Naive thymus-derived CD4-positive, alpha-beta T cell (primary cell): ENCODE measurements around the gene ZFAND3. TPM values are rescaled to one million over a fixed set of nuclear protein-coding genes. Genes with fewer than 3 reads are reported as not detected.
A peak's percentile ranks its signal among the peaks of the same experiment; 100 is the strongest.

Experiments used
- ATAC-seq: fragments of 150-1000 bp; cut with Tn5 transposase; 2 replicates; pipeline ENCODE4 v1.10.0; 2021; ENCODE audit warnings: mild to moderate bottlenecking, moderate library complexity
- CTCF ChIA-PET: fragments of 350-600 bp; sonication (Branson Sonifier 250); formaldehyde crosslinking; loops from one replicate; lab custom pipeline; 2021; ENCODE audit warnings: antibody characterized with exemption; lab: Charles Lee
- POLR2A ChIA-PET: fragments of 350-600 bp; sonication (Branson Sonifier 250); formaldehyde crosslinking; loops from one replicate; lab custom pipeline; 2021; ENCODE audit warnings: antibody characterized with exemption, inconsistent platforms; lab: Charles Lee
- DNase-seq, 9 donors: peaks; one replicate each; pipeline versions ENCODE4 v3.0.0 to v3.0.0-alpha.2; 2020 to 2022; ENCODE audit warnings: mixed read lengths in 1 of 9
- H3K27ac ChIP-seq: one replicate; pipeline ENCODE4 v1.7.0; 2013; ENCODE audit warnings: mild to moderate bottlenecking, low read depth, low read length, moderate library complexity
- H3K27me3 ChIP-seq, 2 donors: one replicate each; pipeline ENCODE4 v1.7.0; 2013; ENCODE audit warnings: low read length in 2 of 2, mild to moderate bottlenecking in 2 of 2, moderate library complexity in 2 of 2; ENCODE audit not compliant: control insufficient read depth in 2 of 2, insufficient read depth in 2 of 2
- H3K36me3 ChIP-seq, 3 experiments: 1 replicate in 2 of 3; 2 replicates in 1 of 3; pipeline ENCODE4 v1.7.0; 2013; ENCODE audit warnings: low read length in 3 of 3, mild to moderate bottlenecking in 3 of 3, moderate library complexity in 1 of 3; ENCODE audit not compliant: insufficient read depth in 3 of 3, control insufficient read depth in 2 of 3
- H3K4me1 ChIP-seq, 2 donors: one replicate each; pipeline ENCODE4 v1.7.0; 2013; ENCODE audit warnings: low read length in 2 of 2, mild to moderate bottlenecking in 2 of 2, moderate library complexity in 1 of 2; ENCODE audit not compliant: control insufficient read depth in 2 of 2, insufficient read depth in 2 of 2
- H3K4me3 ChIP-seq: 2 replicates; pipeline ENCODE4 v1.7.0; 2013; ENCODE audit warnings: mild to moderate bottlenecking, low read length
- H3K9me3 ChIP-seq, 3 experiments: 1 replicate in 2 of 3; 2 replicates in 1 of 3; pipeline ENCODE4 v1.7.0; 2013; ENCODE audit warnings: low read length in 3 of 3; ENCODE audit not compliant: control insufficient read depth in 2 of 3
- H3K27ac Mint-ChIP-seq, 9 donors: one replicate each; pipeline ENCODE4 v1.8.0; 2020 to 2022; ENCODE audit warnings: mixed read lengths in 9 of 9, mild to moderate bottlenecking in 8 of 9, moderate library complexity in 5 of 9, inconsistent platforms in 2 of 9
- H3K27me3 Mint-ChIP-seq, 5 donors: one replicate each; pipeline ENCODE4 v1.8.0; 2021 to 2022; ENCODE audit warnings: mixed read lengths in 5 of 5, mild to moderate bottlenecking in 1 of 5
- H3K36me3 Mint-ChIP-seq, 5 donors: one replicate each; pipeline ENCODE4 v1.8.0; 2020 to 2022; ENCODE audit warnings: mixed read lengths in 5 of 5, mild to moderate bottlenecking in 3 of 5, inconsistent platforms in 1 of 5
- H3K4me1 Mint-ChIP-seq, 7 donors: one replicate each; pipeline ENCODE4 v1.8.0; 2020 to 2022; ENCODE audit warnings: mixed read lengths in 7 of 7, mild to moderate bottlenecking in 3 of 7, inconsistent platforms in 1 of 7
- H3K4me3 Mint-ChIP-seq, 10 donors: one replicate each; pipeline ENCODE4 v1.8.0; 2020 to 2022; ENCODE audit warnings: mild to moderate bottlenecking in 10 of 10, mixed read lengths in 10 of 10, moderate library complexity in 6 of 10, inconsistent platforms in 2 of 10
- H3K9me3 Mint-ChIP-seq, 11 donors: one replicate each; pipeline ENCODE4 v1.8.0; 2020 to 2022; ENCODE audit warnings: mixed read lengths in 11 of 11, mild to moderate bottlenecking in 4 of 11, inconsistent platforms in 1 of 11, moderate library complexity in 1 of 11
- intact Hi-C, 2 donors: fragments of 100-400 bp; cut with micrococcal nuclease; formaldehyde crosslinking; loops; one replicate each; pipeline ENCODE4 v1.15.1; 2023
- polyA plus RNA-seq, 2 donors: library from polyadenylated mRNA; unstranded; fragments of 300-500 nt; fragmentation: Illumina TruSeq; gene quantifications; one replicate each; pipeline ENCODE4 v1.2.3, GENCODE V29; 2021
- total RNA-seq, 6 experiments: library from RNA in 5 of 6; stranded (reverse) in 5 of 6; gene quantifications; 1 replicate in 5 of 6; 2 replicates in 1 of 6; pipeline ENCODE4 v1.2.3 and lab custom pipeline; 2021 to 2026

The ZFAND3 gene
- total and polyA plus RNA-seq, 7 experiments from 2014 or later, result 3.5 to 55.0 (median 37.1) TPM

DNA sequence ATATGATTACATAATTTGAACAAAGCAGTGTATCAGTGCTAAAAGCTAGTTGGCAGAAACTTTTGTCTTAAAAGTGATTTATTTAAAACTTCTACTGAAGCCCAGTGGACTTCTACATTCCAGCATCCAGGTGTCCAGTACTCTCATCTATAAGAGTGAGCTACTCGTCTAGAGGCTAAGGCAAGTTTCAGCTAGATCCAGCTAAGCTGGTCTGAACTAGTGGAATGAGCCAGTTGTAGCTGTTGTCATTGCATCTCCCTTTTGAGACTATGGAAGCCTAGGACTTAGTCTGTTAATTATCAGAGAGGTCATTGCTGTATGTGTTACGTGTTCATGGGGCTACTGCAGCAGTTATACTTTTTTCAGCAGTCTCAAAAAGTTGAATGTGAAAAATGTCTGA lies 165.1 kb downstream of the ZFAND3 start:
- H3K9me3 ChIP-seq, result no peaks in the 10 kb centered on the region
- intact Hi-C loops, result no loop called here
- Mint-ChIP-seq H3K4me3 (peak overlapping the region in 1 of 10 donors; percentile 1), H3K27me3 (no peaks in the 10 kb centered on the region), H3K4me1 (peaks cover 29 to 81% (median 72%) of the 10 kb centered on the region in 7 donors), H3K27ac (no peak overlapping the region), H3K36me3 (peaks cover 0 to 3% (median 0%) of the 10 kb centered on the region in 5 donors), H3K9me3 (peaks cover 0 to 2% (median 0%) of the 10 kb centered on the region in 11 donors)
- no peak overlapping the region for H3K27ac ChIP-seq
- H3K4me1 ChIP-seq, result peaks cover 0 to 7% of the 10 kb centered on the region in 2 donors
- H3K36me3 ChIP-seq, result no peaks in the 10 kb centered on the region
- ATAC-seq, result no peak
- no peak overlapping the region for H3K4me3 ChIP-seq
- POLR2A ChIA-PET, result no interaction called here
- CTCF ChIA-PET, result interaction anchor here (0.6 to 0.8 kb wide), 2 partner anchors 17 to 39 kb away, joined by 3 to 6 read pairs; no protein-coding TSS in a partner anchor
- DNase-seq, result no peak
- no peaks in the 10 kb centered on the region for H3K27me3 ChIP-seq

DNA sequence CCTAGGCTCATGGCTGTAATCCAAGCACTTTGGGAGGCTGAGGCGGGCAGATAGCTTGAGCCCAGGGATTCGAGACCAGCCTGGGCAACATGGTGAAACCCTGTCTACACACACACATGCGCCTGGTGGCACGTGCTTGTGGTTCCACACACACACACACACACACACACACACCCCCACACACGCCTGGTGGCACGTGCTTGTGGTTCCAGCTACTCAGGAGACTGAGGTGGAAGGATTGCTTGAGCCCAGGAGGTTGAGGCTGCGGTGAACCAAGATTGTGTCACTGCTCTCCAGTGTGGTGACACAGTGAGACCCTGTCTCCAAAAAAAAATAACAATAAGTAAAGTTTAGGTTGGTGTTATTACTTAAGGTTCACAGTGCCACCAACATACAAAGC lies 165.8 kb downstream of the ZFAND3 start:
- intact Hi-C loops, result no loop called here
- POLR2A ChIA-PET, result no interaction called here
- Histone ChIP-seq H3K27me3 (no peaks in the 10 kb centered on the region), H3K4me1 (peaks cover 0 to 13% of the 10 kb centered on the region in 2 donors), H3K27ac (no peak overlapping the region), H3K4me3 (no peak overlapping the region), H3K36me3 (no peaks in the 10 kb centered on the region), H3K9me3 (no peaks in the 10 kb centered on the region)
- Mint-ChIP-seq H3K4me3 (no peak overlapping the region), H3K27ac (peak overlapping the region in 2 of 9 donors; percentile 4 to 30), H3K36me3 (peaks cover 0 to 3% (median 0%) of the 10 kb centered on the region in 5 donors), H3K9me3 (peaks cover 0 to 2% (median 0%) of the 10 kb centered on the region in 11 donors), H3K27me3 (no peaks in the 10 kb centered on the region), H3K4me1 (peaks cover 23 to 81% (median 72%) of the 10 kb centered on the region in 7 donors)
- ATAC-seq, result peak; percentile 40
- peak in 3 of 9 donors; percentile 1 to 13 (median 1) for DNase-seq
- CTCF ChIA-PET, result no interaction called here

DNA sequence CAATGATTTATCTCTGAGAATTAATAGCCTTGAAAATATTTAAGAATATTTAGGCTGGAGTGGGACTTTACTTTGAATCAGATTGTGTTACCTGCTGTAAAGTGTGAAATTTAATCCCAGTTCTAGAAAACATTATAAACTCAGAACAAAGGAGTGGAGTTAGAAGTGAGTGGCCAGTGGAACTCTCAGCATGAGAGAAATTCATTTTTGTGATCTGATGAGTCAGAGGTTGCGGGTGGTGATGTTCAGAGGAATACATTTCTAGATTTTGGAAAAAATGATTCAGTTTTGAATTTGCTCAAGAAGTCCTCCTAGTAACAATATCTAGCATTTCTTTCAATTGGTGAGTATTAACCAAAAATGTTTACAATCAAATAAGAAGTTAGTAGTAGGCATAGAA lies 167.5 kb downstream of the ZFAND3 start:
- Histone ChIP-seq H3K27me3 (no peaks in the 10 kb centered on the region), H3K9me3 (no peaks in the 10 kb centered on the region), H3K4me3 (no peak overlapping the region), H3K4me1 (peaks cover 0 to 13% of the 10 kb centered on the region in 2 donors), H3K27ac (no peak overlapping the region), H3K36me3 (no peaks in the 10 kb centered on the region)
- intact Hi-C loops, result no loop called here
- Mint-ChIP-seq H3K27me3 (no peaks in the 10 kb centered on the region), H3K4me3 (no peak overlapping the region), H3K4me1 (peaks cover 24 to 78% (median 66%) of the 10 kb centered on the region in 7 donors), H3K9me3 (peaks cover 0 to 2% (median 0%) of the 10 kb centered on the region in 11 donors), H3K27ac (peak overlapping the region in 5 of 9 donors; percentile 6 to 26 (median 9)), H3K36me3 (peaks cover 0 to 3% (median 0%) of the 10 kb centered on the region in 5 donors)
- ChIA-PET CTCF (no interaction called here), POLR2A (no interaction called here)
- no peak for ATAC-seq
- DNase-seq, result no peak

- no peak for ATAC-seq
- H3K27ac Mint-ChIP-seq, result peak overlapping the region in 3 of 9 donors; percentile 6 to 26 (median 25)
- CTCF ChIA-PET, result no interaction called here
- H3K4me3 Mint-ChIP-seq, result no peak overlapping the region
- DNase-seq, result no peak
- H3K9me3 ChIP-seq, result no peaks in the 10 kb centered on the region
- peaks cover 0 to 2% (median 0%) of the 10 kb centered on the region in 11 donors for H3K9me3 Mint-ChIP-seq
- no peaks in the 10 kb centered on the region for H3K27me3 ChIP-seq
- intact Hi-C loops, result no loop called here
- no peak overlapping the region for H3K4me3 ChIP-seq
- POLR2A ChIA-PET, result no interaction called here
- peaks cover 0 to 13% of the 10 kb centered on the region in 2 donors for H3K4me1 ChIP-seq
- H3K36me3 Mint-ChIP-seq, result peaks cover 0 to 3% (median 0%) of the 10 kb centered on the region in 5 donors
- H3K27ac ChIP-seq, result no peak overlapping the region
- H3K4me1 Mint-ChIP-seq, result peaks cover 24 to 83% (median 70%) of the 10 kb centered on the region in 7 donors
- no peaks in the 10 kb centered on the region for H3K36me3 ChIP-seq
- no peaks in the 10 kb centered on the region for H3K27me3 Mint-ChIP-seq
These were observed 168.0 kb downstream of the ZFAND3 start for GRCh38 chr6:37987559-37987958.

DNA sequence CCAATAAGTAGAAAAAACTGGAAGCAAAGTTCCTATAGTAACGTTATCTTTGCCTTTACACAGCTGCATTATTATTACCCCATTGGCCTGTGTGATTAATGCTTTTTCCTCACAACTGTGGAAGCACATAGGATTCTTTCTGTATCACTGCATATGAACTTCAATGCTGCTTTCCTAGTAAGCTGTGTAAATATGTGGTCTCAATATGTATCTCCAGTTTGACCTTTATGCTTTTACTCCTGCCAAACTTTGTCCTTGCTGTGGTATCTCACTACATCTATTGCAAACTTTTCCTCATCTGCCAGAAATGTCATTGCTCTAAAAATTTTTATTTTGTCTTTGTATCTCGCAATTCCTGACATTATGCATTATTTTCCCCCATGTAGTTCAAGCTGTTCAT lies 168.6 kb downstream of the ZFAND3 start:
- H3K27ac Mint-ChIP-seq, result peak overlapping the region in 2 of 9 donors; percentile 16 to 30
- peaks cover 0 to 13% of the 10 kb centered on the region in 2 donors for H3K4me1 ChIP-seq
- POLR2A ChIA-PET, result interaction anchor here (0.6 kb wide), 1 partner anchor 54 kb away, joined by 4 read pairs; no protein-coding TSS in a partner anchor
- no peaks in the 10 kb centered on the region for H3K36me3 ChIP-seq
- H3K9me3 Mint-ChIP-seq, result peaks cover 0 to 2% (median 0%) of the 10 kb centered on the region in 11 donors
- CTCF ChIA-PET, result interaction anchor here (0.7 kb wide), 1 partner anchor 82 kb away, joined by 3 read pairs; no protein-coding TSS in a partner anchor
- intact Hi-C loops, result no loop called here
- DNase-seq (no peak), ATAC-seq (no peak)
- no peak overlapping the region for H3K4me3 Mint-ChIP-seq
- no peak overlapping the region for H3K27ac ChIP-seq
- no peaks in the 10 kb centered on the region for H3K9me3 ChIP-seq
- H3K27me3 Mint-ChIP-seq, result no peaks in the 10 kb centered on the region
- H3K36me3 Mint-ChIP-seq, result peaks cover 0 to 3% (median 0%) of the 10 kb centered on the region in 5 donors
- H3K27me3 ChIP-seq, result no peaks in the 10 kb centered on the region
- no peak overlapping the region for H3K4me3 ChIP-seq
- H3K4me1 Mint-ChIP-seq, result peaks cover 24 to 87% (median 74%) of the 10 kb centered on the region in 7 donors

DNA sequence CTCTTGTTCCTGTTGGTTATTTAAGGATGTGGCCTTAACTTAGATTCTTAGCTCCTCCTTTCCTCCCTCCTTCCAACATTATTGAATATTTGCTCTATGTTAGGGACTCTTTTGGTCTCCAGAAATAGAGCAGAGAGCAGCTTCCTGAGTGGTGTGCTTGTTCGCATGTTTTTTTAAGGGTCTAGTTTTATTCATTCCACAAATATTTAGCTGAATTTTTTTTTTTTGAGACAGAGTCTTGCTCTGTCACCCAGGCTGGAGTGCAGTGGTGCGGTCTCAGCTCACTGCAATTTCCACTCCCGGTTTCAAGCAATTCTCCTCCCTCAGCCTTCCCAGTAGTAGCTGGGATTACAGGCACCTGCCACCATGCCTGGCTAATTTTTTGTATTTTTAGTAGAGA lies 169.2 kb downstream of the ZFAND3 start:
- ChIA-PET CTCF (interaction anchor here (0.7 kb wide), 1 partner anchor 82 kb away, joined by 3 read pairs; no protein-coding TSS in a partner anchor), POLR2A (interaction anchor here (0.6 kb wide), 1 partner anchor 54 kb away, joined by 4 read pairs; no protein-coding TSS in a partner anchor)
- DNase-seq (no peak), ATAC-seq (no peak)
- Mint-ChIP-seq H3K4me3 (no peak overlapping the region), H3K4me1 (peaks cover 20 to 83% (median 70%) of the 10 kb centered on the region in 7 donors), H3K36me3 (peaks cover 0 to 3% (median 0%) of the 10 kb centered on the region in 5 donors), H3K27me3 (no peaks in the 10 kb centered on the region), H3K27ac (peak overlapping the region in 2 of 9 donors; percentile 12 to 30), H3K9me3 (no peaks in the 10 kb centered on the region)
- intact Hi-C loops, result no loop called here
- Histone ChIP-seq H3K27me3 (no peaks in the 10 kb centered on the region), H3K4me1 (peaks cover 0 to 13% of the 10 kb centered on the region in 2 donors), H3K4me3 (no peak overlapping the region), H3K9me3 (no peaks in the 10 kb centered on the region), H3K27ac (no peak overlapping the region), H3K36me3 (no peaks in the 10 kb centered on the region)
